ENCODE data around the gene MOCS3. TPM values are rescaled to one million over a fixed set of nuclear protein-coding genes. Genes with fewer than 3 reads are reported as not detected.

Gene MOCS3
- total RNA-seq, 1 experiment from 2014 or later: 5.8 TPM

DNA sequence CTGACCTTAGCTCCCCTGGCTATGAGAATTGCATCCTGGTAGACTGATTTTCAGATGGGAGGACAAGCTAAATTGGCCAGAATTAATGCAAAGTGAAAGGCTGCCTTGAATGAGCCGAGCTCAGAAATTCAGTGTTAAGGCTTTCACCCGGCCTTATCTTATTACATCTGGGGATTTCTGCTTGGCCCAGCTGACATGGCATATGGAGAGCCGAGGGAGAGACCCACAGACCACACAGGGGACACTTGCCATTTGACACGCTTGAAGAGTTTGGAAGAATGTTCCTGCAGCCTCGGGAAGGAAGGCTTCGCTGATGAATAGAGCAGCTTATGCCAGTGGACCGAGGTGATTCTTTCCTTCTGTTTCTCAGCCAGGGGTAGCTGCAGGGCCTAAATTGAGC lies 9.0 kb downstream of the MOCS3 start:
- no peak for ATAC-seq
- Histone ChIP-seq H3K4me1 (ENCODE audit: control insufficient read depth, insufficient read depth, low read length) (no peaks in the 10 kb centered on the region), H3K9me3 (ENCODE audit: control insufficient read depth, insufficient read depth, low read depth, low read length) (no peaks in the 10 kb centered on the region), H3K36me3 (ENCODE audit: control insufficient read depth, insufficient read depth, low read length) (no peaks in the 10 kb centered on the region), H3K27me3 (ENCODE audit: control insufficient read depth, insufficient read depth, low read length) (no peaks in the 10 kb centered on the region), H3K27ac (ENCODE audit: low read length) (no peak overlapping the region), H3K4me3 (ENCODE audit: low read depth in 2 of 2, low read length in 2 of 2) (no peak overlapping the region)
- ChIA-PET POLR2A (interaction anchor here (0.6 kb wide), 1 partner anchor 31 kb away, joined by 4 read pairs; no protein-coding TSS in a partner anchor), CTCF (no interaction called here)
- no peak for DNase-seq (ENCODE audit: low read depth, low spot score)
- intact Hi-C loops (cut with micrococcal nuclease; ENCODE audit: unreplicated experiment): no loop called here
- in situ Hi-C loops (cut with HindIII; ENCODE audit: low pct_unique_long_range_greater_than_20kb, low sequenced_read_pairs): no loop called here
- TF ChIP-seq, protein P1, sequence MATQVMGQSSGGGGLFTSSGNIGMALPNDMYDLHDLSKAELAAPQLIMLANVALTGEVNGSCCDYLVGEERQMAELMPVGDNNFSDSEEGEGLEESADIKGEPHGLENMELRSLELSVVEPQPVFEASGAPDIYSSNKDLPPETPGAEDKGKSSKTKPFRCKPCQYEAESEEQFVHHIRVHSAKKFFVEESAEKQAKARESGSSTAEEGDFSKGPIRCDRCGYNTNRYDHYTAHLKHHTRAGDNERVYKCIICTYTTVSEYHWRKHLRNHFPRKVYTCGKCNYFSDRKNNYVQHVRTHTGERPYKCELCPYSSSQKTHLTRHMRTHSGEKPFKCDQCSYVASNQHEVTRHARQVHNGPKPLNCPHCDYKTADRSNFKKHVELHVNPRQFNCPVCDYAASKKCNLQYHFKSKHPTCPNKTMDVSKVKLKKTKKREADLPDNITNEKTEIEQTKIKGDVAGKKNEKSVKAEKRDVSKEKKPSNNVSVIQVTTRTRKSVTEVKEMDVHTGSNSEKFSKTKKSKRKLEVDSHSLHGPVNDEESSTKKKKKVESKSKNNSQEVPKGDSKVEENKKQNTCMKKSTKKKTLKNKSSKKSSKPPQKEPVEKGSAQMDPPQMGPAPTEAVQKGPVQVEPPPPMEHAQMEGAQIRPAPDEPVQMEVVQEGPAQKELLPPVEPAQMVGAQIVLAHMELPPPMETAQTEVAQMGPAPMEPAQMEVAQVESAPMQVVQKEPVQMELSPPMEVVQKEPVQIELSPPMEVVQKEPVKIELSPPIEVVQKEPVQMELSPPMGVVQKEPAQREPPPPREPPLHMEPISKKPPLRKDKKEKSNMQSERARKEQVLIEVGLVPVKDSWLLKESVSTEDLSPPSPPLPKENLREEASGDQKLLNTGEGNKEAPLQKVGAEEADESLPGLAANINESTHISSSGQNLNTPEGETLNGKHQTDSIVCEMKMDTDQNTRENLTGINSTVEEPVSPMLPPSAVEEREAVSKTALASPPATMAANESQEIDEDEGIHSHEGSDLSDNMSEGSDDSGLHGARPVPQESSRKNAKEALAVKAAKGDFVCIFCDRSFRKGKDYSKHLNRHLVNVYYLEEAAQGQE (IDR thresholded peaks at IDR 0.05; ENCODE audit: insufficient read depth in 1 of 2, low read depth in 2 of 2, low read length in 1 of 2): no peak
- TF ChIP-seq TCF7L2 (IDR thresholded peaks at IDR 0.05; ENCODE audit: low read depth, low read length) (no peak), POLR2AphosphoS5 (IDR thresholded peaks at IDR 0.05; ENCODE audit: low read depth, low read length) (no peak), SIN3A (IDR thresholded peaks at IDR 0.05; ENCODE audit: borderline replicate concordance, insufficient read depth, low read depth, low read length) (no peak)
- TF ChIP-seq, protein P2, sequence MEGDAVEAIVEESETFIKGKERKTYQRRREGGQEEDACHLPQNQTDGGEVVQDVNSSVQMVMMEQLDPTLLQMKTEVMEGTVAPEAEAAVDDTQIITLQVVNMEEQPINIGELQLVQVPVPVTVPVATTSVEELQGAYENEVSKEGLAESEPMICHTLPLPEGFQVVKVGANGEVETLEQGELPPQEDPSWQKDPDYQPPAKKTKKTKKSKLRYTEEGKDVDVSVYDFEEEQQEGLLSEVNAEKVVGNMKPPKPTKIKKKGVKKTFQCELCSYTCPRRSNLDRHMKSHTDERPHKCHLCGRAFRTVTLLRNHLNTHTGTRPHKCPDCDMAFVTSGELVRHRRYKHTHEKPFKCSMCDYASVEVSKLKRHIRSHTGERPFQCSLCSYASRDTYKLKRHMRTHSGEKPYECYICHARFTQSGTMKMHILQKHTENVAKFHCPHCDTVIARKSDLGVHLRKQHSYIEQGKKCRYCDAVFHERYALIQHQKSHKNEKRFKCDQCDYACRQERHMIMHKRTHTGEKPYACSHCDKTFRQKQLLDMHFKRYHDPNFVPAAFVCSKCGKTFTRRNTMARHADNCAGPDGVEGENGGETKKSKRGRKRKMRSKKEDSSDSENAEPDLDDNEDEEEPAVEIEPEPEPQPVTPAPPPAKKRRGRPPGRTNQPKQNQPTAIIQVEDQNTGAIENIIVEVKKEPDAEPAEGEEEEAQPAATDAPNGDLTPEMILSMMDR (IDR thresholded peaks at IDR 0.05): no peak
- no TSS peak for BruUV-seq (replicated peaks)

DNA sequence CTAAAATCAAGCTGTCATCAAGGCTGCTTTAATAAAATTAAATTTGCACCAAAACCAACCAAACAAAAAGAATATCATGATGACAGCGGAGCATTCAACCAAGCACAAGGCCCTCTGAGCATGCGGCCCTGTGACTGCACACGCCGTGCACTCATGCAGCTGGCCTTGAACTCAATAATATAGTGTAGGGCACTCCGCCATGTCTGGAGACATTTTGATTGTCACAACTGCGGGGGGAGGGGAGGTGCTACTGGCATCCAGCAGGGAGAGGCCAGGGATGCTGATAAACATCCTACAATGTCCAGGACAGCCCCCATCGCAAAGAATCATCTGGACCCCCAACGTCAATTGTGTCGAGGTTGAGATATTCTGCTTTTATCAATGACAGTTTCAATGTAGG lies 9.7 kb downstream of the MOCS3 start:
- BruUV-seq (replicated peaks): no TSS peak
- no peaks in the 10 kb centered on the region for H3K9me3 ChIP-seq (ENCODE audit: control insufficient read depth, insufficient read depth, low read depth, low read length)
- DNase-seq (ENCODE audit: low read depth, low spot score) (no peak), ATAC-seq (no peak; the same call in 1 of the 2 replicates)
- intact Hi-C loops (cut with micrococcal nuclease; ENCODE audit: unreplicated experiment): no loop called here
- in situ Hi-C loops (cut with HindIII; ENCODE audit: low pct_unique_long_range_greater_than_20kb, low sequenced_read_pairs): no loop called here
- no peak overlapping the region for H3K27ac ChIP-seq (ENCODE audit: low read length)
- POLR2A ChIA-PET: interaction anchor here (0.6 kb wide), 1 partner anchor 31 kb away, joined by 4 read pairs; no protein-coding TSS in a partner anchor
- TF ChIP-seq SIN3A (IDR thresholded peaks at IDR 0.05; ENCODE audit: borderline replicate concordance, insufficient read depth, low read depth, low read length): no peak
- TF ChIP-seq TCF7L2 (IDR thresholded peaks at IDR 0.05; ENCODE audit: low read depth, low read length): no peak
- TF ChIP-seq, protein P1 (IDR thresholded peaks at IDR 0.05; ENCODE audit: insufficient read depth in 1 of 2, low read depth in 2 of 2, low read length in 1 of 2): no peak
- no peak for TF ChIP-seq POLR2AphosphoS5 (IDR thresholded peaks at IDR 0.05; ENCODE audit: low read depth, low read length)
- TF ChIP-seq, protein P2 (IDR thresholded peaks at IDR 0.05): no peak
- no peaks in the 10 kb centered on the region for H3K36me3 ChIP-seq (ENCODE audit: control insufficient read depth, insufficient read depth, low read length)
- no peaks in the 10 kb centered on the region for H3K4me1 ChIP-seq (ENCODE audit: control insufficient read depth, insufficient read depth, low read length)
- H3K27me3 ChIP-seq (ENCODE audit: control insufficient read depth, insufficient read depth, low read length): no peaks in the 10 kb centered on the region
- CTCF ChIA-PET: interaction anchor here (0.7 kb wide), 1 partner anchor 24 kb away, joined by 4 read pairs; no protein-coding TSS in a partner anchor
- H3K4me3 ChIP-seq (ENCODE audit: low read depth in 2 of 2, low read length in 2 of 2): no peak overlapping the region

Data from Panc1 (cell line).